ENCODE results near the gene TMEM39B.
"Not testable (repeated sequence)": the region's sequence is repeated elsewhere in the genome, so short reads cannot be mapped to it uniquely, and the experiment has no call there.

TMEM39B gene

DNA sequence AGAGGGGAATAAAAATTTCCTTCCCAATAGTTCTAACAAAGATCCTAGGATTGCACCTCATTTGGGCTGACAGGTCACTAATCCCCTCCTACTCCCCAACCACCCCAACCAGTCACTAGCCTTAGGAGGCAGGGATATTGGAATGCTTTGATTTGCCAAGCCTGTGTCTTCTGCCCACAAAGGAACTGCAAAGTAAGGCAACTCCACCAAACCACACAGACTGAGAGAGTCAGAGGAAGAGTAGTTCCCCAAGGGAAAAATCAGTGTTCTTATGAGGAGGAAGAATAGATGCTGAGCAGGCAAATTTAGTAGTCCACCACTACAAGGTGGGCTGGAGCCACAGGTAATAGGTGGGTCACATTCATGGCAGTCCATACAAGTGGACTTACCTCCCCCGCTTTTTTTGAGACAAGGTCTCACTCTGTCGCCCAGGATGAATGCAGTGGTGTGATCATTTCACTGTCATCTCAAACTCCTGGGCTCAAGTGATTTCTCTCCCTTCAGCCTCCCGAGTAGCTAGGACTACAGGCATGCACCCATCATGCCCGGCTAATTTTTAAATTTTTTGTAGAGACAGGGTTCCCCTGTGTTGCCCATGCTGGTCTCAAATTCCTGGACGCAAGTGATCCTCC is 3.7 kb upstream of the TMEM39B start:
- in situ Hi-C loops (cut with HindIII; ENCODE audit: low sequenced_read_pairs), result no loop called here

DNA sequence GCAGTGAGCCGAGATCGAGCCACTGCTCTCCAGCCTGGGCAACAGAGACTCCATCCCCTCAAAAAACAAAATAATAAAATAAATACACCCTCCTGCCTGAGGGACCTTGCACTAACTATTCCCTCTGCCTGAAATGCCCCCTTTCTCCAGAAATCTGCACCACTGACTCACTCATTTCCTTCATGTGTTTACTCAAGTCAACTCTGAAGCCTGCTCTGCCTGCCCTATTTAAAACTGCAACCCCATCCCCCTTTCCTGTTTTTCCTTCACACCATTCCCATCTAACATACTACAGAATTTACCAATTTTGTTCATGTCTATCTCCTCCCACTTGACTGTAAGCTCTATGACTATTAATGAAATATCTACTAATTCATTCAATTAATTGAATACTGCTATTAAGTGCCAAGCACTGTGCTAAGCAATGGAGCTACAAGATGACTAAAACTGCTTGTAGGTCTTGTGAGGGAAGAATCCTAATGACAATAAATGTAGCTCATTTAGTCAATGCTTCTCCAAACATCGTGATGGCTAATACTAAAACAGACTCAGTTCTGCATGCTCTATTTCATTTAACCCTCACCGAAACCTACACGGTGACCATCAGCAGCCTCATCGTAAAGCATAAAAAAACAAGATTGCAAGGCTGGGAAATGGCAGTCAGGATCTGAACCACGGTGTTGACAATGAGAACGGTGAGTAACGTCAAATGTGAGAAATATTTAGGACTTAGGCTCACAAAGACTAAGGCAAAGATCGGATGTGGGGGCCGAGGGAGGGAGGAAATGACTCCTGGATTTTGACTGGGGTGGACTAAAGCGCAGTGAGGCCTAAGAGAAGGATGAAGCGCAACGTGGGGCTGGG is 749 bp upstream of the TMEM39B start:
- in situ Hi-C loops (cut with HindIII; ENCODE audit: low sequenced_read_pairs), result no loop called here

- in situ Hi-C loops (cut with HindIII; ENCODE audit: low sequenced_read_pairs), result no loop called here
Measured at GRCh38 chr1:32073299-32074229, 825 bp downstream of the TMEM39B start.

- in situ Hi-C loops (cut with HindIII; ENCODE audit: low sequenced_read_pairs), result no loop called here
Measured at GRCh38 chr1:32074841-32075240, 2.1 kb downstream of the TMEM39B start.

DNA sequence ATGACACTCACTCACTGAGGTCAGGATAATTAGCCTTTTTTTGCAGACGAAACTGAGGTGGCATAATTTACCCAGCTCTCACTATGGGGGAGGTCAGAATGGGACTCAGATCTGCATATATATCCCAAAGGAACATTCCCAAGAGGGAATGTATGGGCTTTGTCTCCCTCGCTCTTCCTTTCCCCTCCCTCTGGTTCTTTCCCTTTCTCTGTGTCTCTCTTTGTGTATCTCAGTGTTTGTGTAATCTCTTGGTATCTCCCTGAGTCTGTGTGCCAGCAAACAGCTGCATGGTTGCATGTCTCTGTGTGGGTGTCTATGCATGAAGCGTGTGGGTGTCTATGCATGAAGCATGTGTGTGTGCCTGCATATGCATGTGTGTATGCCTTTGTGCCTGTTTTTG is 4.7 kb downstream of the TMEM39B start:
- in situ Hi-C loops (cut with HindIII; ENCODE audit: low sequenced_read_pairs), result no loop called here

GRCh38 chr1:32082022-32082421 is 9.3 kb downstream of the TMEM39B start:
- in situ Hi-C loops (cut with HindIII; ENCODE audit: low sequenced_read_pairs), result no loop called here

DNA sequence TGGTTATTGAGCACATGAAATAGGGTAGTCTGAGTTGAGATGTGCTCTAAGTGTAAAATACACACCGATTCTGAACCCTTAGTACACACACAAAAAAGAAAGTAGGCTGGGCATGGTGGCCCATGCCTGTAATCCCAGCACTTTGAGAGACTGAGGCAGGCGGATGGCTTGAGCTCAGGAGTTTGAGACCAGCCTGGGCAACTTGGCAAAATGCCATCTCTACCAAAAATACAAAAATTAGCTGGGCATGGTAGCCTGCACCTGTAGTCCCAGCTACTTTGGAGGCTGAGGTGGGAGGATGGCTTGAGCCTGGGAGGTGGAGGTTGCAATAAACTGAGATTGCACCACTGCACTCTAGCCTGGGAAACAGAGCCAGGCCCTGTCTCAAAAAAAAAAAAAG is 13.6 kb downstream of the TMEM39B start:
- in situ Hi-C loops (cut with HindIII; ENCODE audit: low sequenced_read_pairs), result not testable (repeated sequence)

DNA sequence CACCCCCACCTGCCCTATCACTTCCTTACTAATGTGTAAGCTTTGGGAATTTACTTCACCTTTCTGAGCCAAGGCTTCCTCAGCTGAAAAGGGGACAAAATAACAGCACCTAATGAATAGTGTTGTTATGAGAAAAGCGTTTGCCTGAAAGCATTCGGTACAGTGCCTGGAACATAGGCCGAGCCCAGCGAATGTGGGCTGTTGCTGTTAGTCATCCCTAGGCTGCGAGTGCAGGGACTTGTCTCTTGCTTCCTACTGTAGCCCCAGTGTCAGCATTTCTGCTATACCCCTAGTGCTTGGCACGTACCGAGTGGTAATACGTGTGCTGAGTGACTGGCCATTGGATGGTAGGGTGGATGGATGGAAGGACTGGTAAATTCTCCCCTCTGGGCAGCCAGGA is 18.4 kb downstream of the TMEM39B start:
- in situ Hi-C loops (cut with HindIII; ENCODE audit: low sequenced_read_pairs), result no loop called here

- in situ Hi-C loops (cut with HindIII; ENCODE audit: low sequenced_read_pairs), result no loop called here
Measured at GRCh38 chr1:32091591-32091990, 18.9 kb downstream of the TMEM39B start.

DNA sequence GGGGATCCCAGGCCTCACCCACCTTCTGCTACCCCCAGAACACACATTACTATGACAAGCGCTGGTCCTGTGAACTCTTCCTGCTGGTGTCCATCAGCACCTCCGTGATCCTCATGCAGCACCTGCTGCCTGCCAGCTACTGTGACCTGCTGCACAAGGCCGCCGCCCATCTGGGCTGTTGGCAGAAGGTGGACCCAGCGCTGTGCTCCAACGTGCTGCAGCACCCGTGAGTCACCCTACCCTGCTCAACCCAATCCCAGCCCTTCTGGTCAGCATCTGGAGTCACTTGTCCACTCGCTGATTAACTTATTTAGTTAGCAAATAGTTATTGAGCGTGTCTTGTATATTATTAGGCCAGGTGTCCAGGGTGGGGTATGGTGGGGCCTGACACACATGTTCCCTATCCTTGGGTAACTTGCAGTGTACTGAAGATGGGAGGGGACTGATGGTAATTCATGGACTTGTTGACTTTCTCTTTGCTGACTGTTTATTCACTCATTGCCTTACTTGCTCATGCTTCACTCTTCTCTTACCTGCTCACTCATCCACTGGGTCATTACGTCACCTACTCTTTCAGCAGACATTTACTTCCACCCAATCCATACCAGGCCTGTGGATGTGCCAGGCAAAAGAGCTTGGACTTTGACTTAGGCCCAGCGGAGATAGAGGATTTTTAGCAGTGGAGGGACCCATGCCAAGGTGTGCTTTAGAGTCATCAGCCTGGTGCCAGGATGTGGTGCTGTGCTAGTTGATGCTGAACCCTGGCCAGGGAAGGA is 22.2 kb downstream of the TMEM39B start:
- in situ Hi-C loops (cut with HindIII; ENCODE audit: low sequenced_read_pairs), result no loop called here

DNA sequence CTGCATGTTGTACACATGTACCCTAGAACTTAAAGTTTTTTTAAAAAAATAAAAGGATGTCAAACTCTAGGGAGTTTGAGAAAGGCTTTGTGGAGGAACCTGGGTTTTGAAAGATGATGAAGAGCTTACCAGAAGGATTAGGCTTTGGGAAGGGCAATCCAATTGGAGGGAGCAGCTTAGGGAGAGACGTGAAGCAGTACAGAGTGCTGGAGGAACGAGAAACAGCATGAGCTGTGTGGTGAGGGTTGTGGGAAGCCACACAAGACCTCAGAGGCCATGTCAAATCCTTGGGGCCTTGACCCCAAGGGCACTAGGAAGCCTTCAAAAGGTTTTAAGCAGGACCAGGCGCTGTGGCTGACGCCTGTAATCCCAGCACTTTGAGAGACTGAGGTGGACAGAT is 26.7 kb downstream of the TMEM39B start:
- in situ Hi-C loops (cut with HindIII; ENCODE audit: low sequenced_read_pairs), result no loop called here

DNA sequence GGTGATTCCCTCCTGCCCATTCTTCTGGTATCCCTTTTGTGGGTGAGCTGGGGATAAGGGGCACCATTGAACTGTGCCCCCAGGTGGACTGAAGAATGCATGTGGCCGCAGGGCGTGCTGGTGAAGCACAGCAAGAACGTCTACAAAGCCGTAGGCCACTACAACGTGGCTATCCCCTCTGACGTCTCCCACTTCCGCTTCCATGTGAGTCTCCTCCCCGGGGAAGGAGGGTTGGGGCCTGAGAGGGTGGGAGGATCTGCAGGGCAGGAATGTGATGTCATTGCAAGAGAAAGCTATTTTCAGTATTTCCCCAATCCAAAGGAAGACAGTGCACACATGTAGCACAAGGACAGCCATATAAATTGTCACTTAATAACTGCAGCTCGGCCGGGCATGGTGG is 27.6 kb downstream of the TMEM39B start:
- in situ Hi-C loops (cut with HindIII; ENCODE audit: low sequenced_read_pairs), result no loop called here

DNA sequence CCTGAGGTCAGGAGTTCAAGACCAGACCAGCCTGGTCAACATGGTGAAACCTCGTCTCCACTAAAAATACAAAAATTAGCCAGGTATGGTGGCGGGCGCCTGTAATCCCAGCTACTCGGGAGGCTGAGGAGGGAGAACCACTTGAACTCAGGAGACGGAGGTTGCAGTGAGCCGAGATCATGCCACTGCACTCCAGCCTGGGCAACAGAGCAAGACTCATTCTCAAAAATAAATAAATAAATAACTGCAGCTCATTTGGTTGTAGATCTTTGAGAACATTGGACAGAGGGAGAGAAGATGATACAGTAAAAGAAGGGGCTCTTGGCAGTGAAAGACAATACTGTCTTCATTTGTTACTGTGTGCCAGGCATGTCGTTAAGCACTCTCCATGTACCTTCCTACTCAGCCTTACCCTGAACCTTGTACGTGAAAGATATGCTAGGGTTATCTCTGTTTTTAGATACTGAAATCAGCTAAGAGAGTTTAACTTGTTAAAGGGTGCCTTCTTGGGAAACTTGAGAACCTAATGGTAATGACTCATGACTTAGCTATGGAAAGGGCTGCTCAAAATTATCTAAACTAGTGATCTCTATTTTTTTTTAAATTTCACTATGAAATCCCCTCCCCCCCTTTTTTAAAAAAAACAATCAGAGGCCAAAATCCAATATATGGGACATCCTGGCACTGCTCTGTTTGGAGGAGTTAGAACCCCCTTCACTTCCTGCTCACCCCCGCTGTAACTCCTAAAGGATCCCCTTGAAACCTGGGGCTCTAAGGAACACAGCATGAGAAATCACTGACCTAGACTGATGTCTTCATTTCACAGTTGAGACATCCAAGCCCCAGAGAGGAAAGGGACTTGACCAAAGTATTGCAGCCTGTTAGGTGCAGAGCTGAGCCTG is 28.3 kb downstream of the TMEM39B start:
- in situ Hi-C loops (cut with HindIII; ENCODE audit: low sequenced_read_pairs), result no loop called here

GRCh38 chr1:32104127-32104526 is 31.4 kb downstream of the TMEM39B start:
- in situ Hi-C loops (cut with HindIII; ENCODE audit: low sequenced_read_pairs), result no loop called here

DNA sequence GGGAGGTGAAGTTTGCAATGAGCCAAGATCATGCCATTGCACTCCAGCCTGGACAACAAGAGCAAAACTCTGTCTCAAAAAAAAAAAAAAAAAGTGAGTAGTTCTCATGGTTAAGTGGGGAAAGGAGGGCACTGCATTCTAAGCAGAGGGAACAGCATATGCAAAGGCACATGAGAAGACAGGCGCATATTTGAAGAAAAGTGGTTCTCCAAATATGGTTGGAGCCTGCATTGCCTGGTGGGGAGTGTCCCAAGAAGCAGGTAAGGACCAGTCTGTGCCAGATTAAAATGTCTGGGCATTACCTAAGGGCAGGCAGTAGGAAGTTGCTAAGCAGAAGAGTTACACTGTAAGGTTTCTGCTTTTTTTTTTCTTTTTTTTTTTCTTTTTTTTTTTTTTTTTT is 32.6 kb downstream of the TMEM39B start:
- in situ Hi-C loops (cut with HindIII; ENCODE audit: low sequenced_read_pairs), result no loop called here

DNA sequence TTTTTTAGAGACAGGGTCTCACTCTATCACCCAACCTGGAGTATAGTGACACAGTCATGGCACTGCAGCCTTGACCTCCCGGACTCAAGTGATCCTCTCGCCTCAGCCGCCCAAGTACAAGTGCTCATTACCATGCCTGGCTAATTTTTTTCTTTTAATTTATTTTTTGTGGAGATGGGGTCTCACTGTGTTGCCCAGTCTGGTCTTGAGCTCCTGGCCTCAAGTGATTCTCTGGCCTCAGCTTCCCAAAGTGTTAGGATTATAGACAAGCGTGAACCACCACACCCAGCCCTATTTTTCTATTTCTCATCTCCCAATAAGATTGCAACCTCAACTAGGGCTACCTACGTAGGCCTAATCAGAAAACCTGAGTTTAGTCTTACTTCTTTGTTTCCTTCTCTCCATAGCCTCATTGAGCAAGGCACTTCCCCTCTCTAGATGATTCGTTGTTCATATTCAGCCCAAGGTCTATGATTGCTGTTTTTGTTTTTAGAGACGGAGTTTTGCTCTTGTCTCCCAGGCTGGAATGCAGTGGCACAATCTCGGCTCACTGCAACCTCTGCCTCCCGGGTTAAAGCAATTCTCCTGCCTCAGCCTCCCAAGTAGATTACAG is 34.0 kb downstream of the TMEM39B start:
- in situ Hi-C loops (cut with HindIII; ENCODE audit: low sequenced_read_pairs), result no loop called here

DNA sequence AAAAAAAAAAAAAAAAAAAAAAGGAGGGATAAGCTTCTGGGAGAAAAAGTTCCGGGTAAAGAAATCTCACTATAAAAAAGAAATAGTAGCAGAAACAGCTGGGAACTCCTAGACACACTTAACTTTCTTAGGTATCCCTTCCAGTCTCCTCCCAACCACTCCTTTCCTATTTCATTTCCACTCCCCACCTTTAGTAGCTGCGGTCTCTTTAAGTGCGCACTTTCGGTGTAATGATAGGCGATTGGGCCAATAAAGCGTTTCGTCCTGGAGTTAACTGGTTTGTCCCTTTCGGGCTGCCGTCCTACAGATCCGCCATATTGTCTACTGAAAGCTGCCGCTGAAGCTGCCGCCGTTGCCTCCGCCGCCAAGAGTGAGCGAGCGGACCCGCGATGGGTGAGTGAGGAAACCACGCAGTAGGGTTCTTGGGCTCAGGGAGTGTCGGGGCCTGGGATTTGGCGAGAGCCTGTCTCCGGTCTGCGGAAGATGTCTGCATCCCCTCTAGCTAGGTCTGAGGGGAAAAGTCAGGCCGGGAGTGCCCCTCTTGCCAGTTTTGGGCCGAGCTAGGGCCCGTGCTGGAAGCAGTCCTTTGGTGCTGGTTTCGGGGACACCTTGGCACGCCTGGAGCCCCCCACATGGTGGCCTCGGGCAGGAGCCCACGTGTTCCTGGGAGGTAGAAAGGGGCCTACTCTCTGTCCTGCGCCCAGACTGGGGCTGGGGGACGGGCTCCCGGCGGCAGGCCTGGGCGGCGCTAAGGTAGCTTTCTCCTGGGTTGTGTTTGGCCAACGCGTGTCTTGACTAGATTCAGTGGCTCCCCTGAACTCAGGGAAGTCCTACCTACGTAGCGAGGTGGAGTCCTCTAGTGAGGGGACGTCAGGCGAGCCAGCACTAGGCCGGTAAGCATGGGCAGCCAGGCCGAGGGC is 35.3 kb downstream of the TMEM39B start, which contains the start of gene KPNA6:
Gene KPNA6 (plus strand): TSS at position 315 of the 920 bp plus-strand sequence. CDS start 75 bp downstream, at position 390.
- in situ Hi-C loops (cut with HindIII; ENCODE audit: low sequenced_read_pairs), result no loop called here

- in situ Hi-C loops (cut with HindIII; ENCODE audit: low sequenced_read_pairs), result no loop called here
Measured at GRCh38 chr1:32111040-32111623, 38.4 kb downstream of the TMEM39B start.

Data from DLD1 (cell line).